ENCODE data around the gene UBAP2. TPM values are rescaled to one million over a fixed set of nuclear protein-coding genes. Genes with fewer than 3 reads are reported as not detected.
A peak's percentile ranks its signal among the peaks of the same experiment; 100 is the strongest.

UBAP2 gene
- polyA plus RNA-seq, 1 of the 3 experiments (the other 2 are of a cell fraction), result 15.8 TPM

- ChIA-PET POLR2A (no interaction called here), CTCF (interaction anchor here (1.2 to 5.1 kb wide), 4 partner anchors 12 to 150 kb away, joined by 3 to 40 read pairs (median 18); no protein-coding TSS in a partner anchor)
- H3K4me3 ChIP-seq (ENCODE audit: low read depth in 2 of 2, low read length in 1 of 2), result no peak overlapping the region
- no peak overlapping the region for H2AFZ ChIP-seq (ENCODE audit: low read depth)
- H3K36me3 ChIP-seq (replicated peaks in 1 of 2; ENCODE audit: control insufficient read depth in 1 of 2, insufficient read depth in 2 of 2, low read length in 1 of 2), result peaks cover 36 to 99% of the 10 kb centered on the region in 2 experiments
- DNase-seq, result no peak
- no CpG with 5 or more reads among the region's 4 CpGs for WGBS (ENCODE audit: low lambda C conversion rate)
- peaks cover 29% of the 10 kb centered on the region for H3F3A ChIP-seq (replicated peaks; ENCODE audit: insufficient read depth)
- TF ChIP-seq ELF1 (IDR thresholded peaks at IDR 0.05), result no peak
- TF ChIP-seq POLR2AphosphoS5 (IDR thresholded peaks at IDR 0.05; ENCODE audit: low read depth, low read length), result 0 out of 2 replicates have a peak, but pooled peaks have one; percentile 11
- H3K27me3 ChIP-seq (ENCODE audit: insufficient read depth), result no peaks in the 10 kb centered on the region
- no peak overlapping the region; a peak in 1 of 4 replicates for H3K27ac ChIP-seq (ENCODE audit: low read depth in 2 of 2, low read length in 1 of 2)
- peaks cover 10% of the 10 kb centered on the region; the same call in 1 of the 2 replicates for H4K20me1 ChIP-seq (ENCODE audit: insufficient read depth)
- H3K9ac ChIP-seq, result no peak overlapping the region
- H3K4me1 ChIP-seq (ENCODE audit: control insufficient read depth in 1 of 2, insufficient read depth in 2 of 2, low read depth in 1 of 2, low read length in 1 of 2), result no peaks in the 10 kb centered on the region; a peak in 1 of 4 replicates
- no peaks in the 10 kb centered on the region for H3K79me2 ChIP-seq (ENCODE audit: insufficient read depth)
- H3K9me3 ChIP-seq, result no peaks in the 10 kb centered on the region
- H3K4me2 ChIP-seq, result no peak overlapping the region
- H3K9me2 ChIP-seq, result no peaks in the 10 kb centered on the region
Observed at GRCh38 chr9:33923079-33923478, 125.6 kb downstream of the UBAP2 start.

GRCh38 chr9:33921967-33922895, 126.5 kb downstream of the UBAP2 start:
- WGBS (ENCODE audit: low lambda C conversion rate), result 93% methylated on average over 7 of the region's 14 CpGs
- Histone ChIP-seq H3K79me2 (ENCODE audit: insufficient read depth) (no peaks in the 10 kb centered on the region), H3K4me2 (no peak overlapping the region), H2AFZ (ENCODE audit: low read depth) (no peak overlapping the region), H3K9me2 (no peaks in the 10 kb centered on the region), H4K20me1 (ENCODE audit: insufficient read depth) (peaks cover 10% of the 10 kb centered on the region; the same call in 1 of the 2 replicates), H3K27ac (ENCODE audit: low read depth in 2 of 2, low read length in 1 of 2) (no peak overlapping the region), H3K36me3 (replicated peaks in 1 of 2; ENCODE audit: control insufficient read depth in 1 of 2, insufficient read depth in 2 of 2, low read length in 1 of 2) (peaks cover 45 to 99% of the 10 kb centered on the region in 2 experiments), H3K4me1 (ENCODE audit: control insufficient read depth in 1 of 2, insufficient read depth in 2 of 2, low read depth in 1 of 2, low read length in 1 of 2) (no peaks in the 10 kb centered on the region; a peak in 1 of 4 replicates), H3F3A (replicated peaks; ENCODE audit: insufficient read depth) (peaks cover 36% of the 10 kb centered on the region), H3K9me3 (no peaks in the 10 kb centered on the region), H3K9ac (no peak overlapping the region), H3K4me3 (ENCODE audit: low read depth in 2 of 2, low read length in 1 of 2) (no peak overlapping the region; a peak in 1 of 4 replicates), H3K27me3 (ENCODE audit: insufficient read depth) (no peaks in the 10 kb centered on the region)
- TF ChIP-seq EZH2phosphoT487 (IDR thresholded peaks at IDR 0.05; ENCODE audit: borderline replicate concordance, low read depth) (no peak), CTCF (IDR thresholded peaks at IDR 0.05) (peak; percentile 83), RAD21 (IDR thresholded peaks at IDR 0.05; ENCODE audit: low read length) (peak; percentile 43)
- ChIA-PET CTCF (interaction anchor here (0.6 to 4.5 kb wide), 8 partner anchors 12 to 151 kb away, joined by 3 to 40 read pairs (median 3); no protein-coding TSS in a partner anchor), POLR2A (no interaction called here)
- DNase-seq, result peak; percentile 66

- Histone ChIP-seq H3F3A (replicated peaks; ENCODE audit: insufficient read depth) (peaks cover 52% of the 10 kb centered on the region), H3K4me3 (ENCODE audit: low read depth in 2 of 2, low read length in 1 of 2) (no peak overlapping the region), H3K27ac (ENCODE audit: low read depth in 2 of 2, low read length in 1 of 2) (no peak overlapping the region), H3K9me2 (no peaks in the 10 kb centered on the region), H2AFZ (ENCODE audit: low read depth) (no peak overlapping the region), H3K9me3 (no peaks in the 10 kb centered on the region), H3K79me2 (ENCODE audit: insufficient read depth) (peaks cover 16% of the 10 kb centered on the region; the same call in 1 of the 2 replicates), H4K20me1 (ENCODE audit: insufficient read depth) (peaks cover 14% of the 10 kb centered on the region), H3K4me1 (ENCODE audit: control insufficient read depth in 1 of 2, insufficient read depth in 2 of 2, low read depth in 1 of 2, low read length in 1 of 2) (no peaks in the 10 kb centered on the region), H3K9ac (no peak overlapping the region), H3K4me2 (no peak overlapping the region), H3K36me3 (replicated peaks in 1 of 2; ENCODE audit: control insufficient read depth in 1 of 2, insufficient read depth in 2 of 2, low read length in 1 of 2) (peaks cover 42 to 87% of the 10 kb centered on the region in 2 experiments), H3K27me3 (ENCODE audit: insufficient read depth) (no peaks in the 10 kb centered on the region)
- DNase-seq, result no peak
- ChIA-PET CTCF (interaction anchor here (0.6 to 2.1 kb wide), 6 partner anchors 13 to 155 kb away, joined by 3 to 5 read pairs (median 3); no protein-coding TSS in a partner anchor), POLR2A (no interaction called here)
- WGBS (ENCODE audit: low lambda C conversion rate), result 98% methylated on average over 6 of the region's 6 CpGs
- TF ChIP-seq IRF3 (IDR thresholded peaks at IDR 0.05; ENCODE audit: low read depth, low read length), result no peak
- TF ChIP-seq RCOR1 (IDR thresholded peaks at IDR 0.05; ENCODE audit: low read length), result no peak
- TF ChIP-seq MEF2A (IDR thresholded peaks at IDR 0.05; ENCODE audit: borderline replicate concordance, low read depth), result no peak
- TF ChIP-seq CTCF (IDR thresholded peaks at IDR 0.05), result no peak
- TF ChIP-seq USF2 (IDR thresholded peaks at IDR 0.05; ENCODE audit: borderline replicate concordance, low read depth, low read length), result no peak
- TF ChIP-seq RFX5 (IDR thresholded peaks at IDR 0.05; ENCODE audit: low read length), result no peak
- no peak for TF ChIP-seq FOXJ3 (CRISPR knock-in tag; IDR thresholded peaks at IDR 0.05)
Observed at GRCh38 chr9:33919276-33919897, 129.3 kb downstream of the UBAP2 start.
